Testis (tissue), 2 donors: ENCODE results near the gene TFPI2.

Experiments
- CTCF ChIP-seq, 3 experiments: fragments of 450-650 bp in 2 of 3; fragments of 200-600 bp in 1 of 3; sonication (generic) in 1 of 3; IDR thresholded peaks; one replicate each; pipeline ENCODE4 v1.5.1; 2016 to 2019; ENCODE audit warnings: antibody characterized with exemption in 3 of 3, mild to moderate bottlenecking in 2 of 3, moderate library complexity in 1 of 3
- POLR2A ChIP-seq: fragments of 450-650 bp; IDR thresholded peaks from one replicate; pipeline ENCODE4 v1.6.1; 2017; ENCODE audit warnings: antibody characterized with exemption, mild to moderate bottlenecking, moderate library complexity

GRCh38 chr7:93854480-93854879 lies 36.1 kb downstream of the TFPI2 start:
- TF ChIP-seq CTCF (IDR thresholded peaks at IDR 0.05) (no peak), POLR2A (no peak)
